ENCODE measurements around the gene AMZ1.

GRCh38 chr7:2665359-2665791 lies 22.6 kb upstream of the AMZ1 start:
- TF ChIP-seq CTCF (IDR thresholded peaks at IDR 0.05) (no peak), EP300 (IDR thresholded peaks at IDR 0.05) (no peak), POLR2A (IDR thresholded peaks at IDR 0.05) (no peak)
